DOHH2 (cell line): ENCODE measurements around the gene GADD45A.

Source experiments
- CTCF ChIP-seq: fragments of 200-600 bp; sonication (generic); IDR thresholded peaks from one replicate; pipeline ENCODE4 v1.5.1; 2014; ENCODE audit warnings: antibody characterized with exemption, mild to moderate bottlenecking, low read depth, low read length; ENCODE audit not compliant: poor library complexity, severe bottlenecking
- EZH2phosphoT487 ChIP-seq: fragments of 200-600 bp; sonication (generic); IDR thresholded peaks from 2 replicates; pipeline ENCODE4 v1.6.1; 2017; ENCODE audit warnings: borderline replicate concordance, mild to moderate bottlenecking, antibody characterized with exemption, low read length, moderate library complexity, mixed read lengths

GRCh38 chr1:67666636-67667035 is 18.4 kb upstream of the GADD45A start:
- TF ChIP-seq CTCF (no peak), EZH2phosphoT487 (no peak)
